ENCODE data around the gene SMCO4. TPM values are rescaled to one million over a fixed set of nuclear protein-coding genes. Genes with fewer than 3 reads are reported as not detected.
"Not testable (repeated sequence)": the region's sequence is repeated elsewhere in the genome, so short reads cannot be mapped to it uniquely, and the experiment has no call there.

Gene SMCO4
- total RNA-seq, 1 donor from 2014 or later, result 2.6 TPM

DNA sequence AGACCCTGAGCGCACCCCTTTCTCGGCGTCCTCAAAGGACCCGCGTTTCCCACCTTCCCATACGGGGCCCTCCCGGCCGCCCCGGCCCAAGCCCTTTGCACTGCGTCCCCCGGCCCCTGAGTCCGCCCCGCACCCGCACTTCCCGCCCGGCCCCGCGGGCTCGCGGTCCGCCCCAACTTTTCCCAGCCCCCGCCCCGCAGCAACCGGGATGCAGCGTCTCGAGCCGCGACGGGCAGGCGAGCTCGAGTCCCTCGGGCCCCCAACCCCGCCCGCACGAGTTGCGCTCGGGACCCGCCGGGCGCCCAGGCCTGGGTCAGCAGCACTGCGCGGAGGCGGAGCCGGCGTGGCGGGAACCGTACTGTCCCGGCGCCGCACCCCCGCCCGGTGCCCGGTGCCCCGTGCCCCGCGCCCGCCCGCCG, 371 bp downstream of the SMCO4 start:
- H3K4me3 ChIP-seq (ENCODE audit: low read length in 3 of 3), result peak overlapping the region; percentile 57 to 67 (median 58)
- no peaks in the 10 kb centered on the region for H3K36me3 ChIP-seq (ENCODE audit: control insufficient read depth in 3 of 3, insufficient read depth in 3 of 3, low read length in 3 of 3)
- H3K9me3 ChIP-seq (ENCODE audit: control insufficient read depth in 3 of 3, low read length in 3 of 3), result no peaks in the 10 kb centered on the region
- H3K27ac ChIP-seq (ENCODE audit: low read depth, low read length), result peak overlapping the region; percentile 69
- H3K27me3 ChIP-seq (ENCODE audit: control insufficient read depth in 3 of 3, insufficient read depth in 3 of 3, low read length in 3 of 3), result no peaks in the 10 kb centered on the region
- H3K9ac ChIP-seq (ENCODE audit: low read depth in 1 of 3, low read length in 3 of 3), result peak overlapping the region; percentile 60 to 74 (median 65)
- peaks cover 16 to 22% (median 18%) of the 10 kb centered on the region in 3 donors for H3K4me1 ChIP-seq (ENCODE audit: control insufficient read depth in 3 of 3, insufficient read depth in 3 of 3, low read length in 3 of 3)

DNA sequence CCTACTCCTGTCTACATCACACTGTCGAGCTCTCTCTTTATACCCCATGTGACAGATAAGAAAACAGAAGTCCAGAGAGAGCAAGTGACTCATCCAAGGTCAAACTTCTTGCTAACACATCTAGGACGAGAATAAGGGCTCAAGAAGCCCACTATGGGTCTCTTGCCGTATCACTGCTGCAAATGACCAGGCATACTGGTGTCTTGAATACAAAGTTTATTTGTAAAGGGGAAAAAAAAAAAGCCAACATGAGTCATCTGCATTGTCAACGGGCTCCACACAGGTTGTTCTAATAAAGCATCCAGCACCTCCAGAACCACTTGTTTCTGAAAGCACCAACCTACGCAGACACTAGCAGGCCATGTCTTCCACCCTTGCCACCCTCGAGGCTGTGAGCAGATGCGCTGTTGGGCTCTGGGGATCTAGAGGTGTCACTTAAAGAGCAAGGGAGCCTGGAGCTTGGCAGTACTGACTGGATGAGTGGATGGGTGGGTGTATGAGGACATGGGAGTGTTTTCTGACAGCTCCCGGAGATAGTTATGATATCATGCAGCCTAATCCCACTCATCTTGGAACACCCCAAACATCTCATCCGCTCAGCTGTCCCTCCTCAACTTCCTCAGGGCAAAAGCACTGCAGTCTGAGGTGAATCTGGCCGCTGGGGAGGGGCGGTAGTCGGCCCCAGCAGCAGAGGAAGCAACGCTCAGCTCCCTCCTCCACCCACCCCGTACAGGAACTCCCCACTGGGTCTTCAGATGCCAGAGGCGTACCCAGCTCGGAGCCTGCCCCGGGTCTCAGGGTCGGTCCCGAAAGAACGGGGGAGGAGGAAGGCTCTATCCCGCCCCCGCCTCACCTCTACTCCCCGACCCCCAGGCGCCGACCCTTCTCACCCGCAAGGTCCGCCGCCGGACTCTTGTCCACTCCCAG, 1.0 kb downstream of the SMCO4 start:
- peaks cover 23 to 28% (median 25%) of the 10 kb centered on the region in 3 donors for H3K4me1 ChIP-seq (ENCODE audit: control insufficient read depth in 3 of 3, insufficient read depth in 3 of 3, low read length in 3 of 3)
- no peaks in the 10 kb centered on the region for H3K9me3 ChIP-seq (ENCODE audit: control insufficient read depth in 3 of 3, low read length in 3 of 3)
- peak overlapping the region; percentile 69 for H3K27ac ChIP-seq (ENCODE audit: low read depth, low read length)
- no peaks in the 10 kb centered on the region for H3K36me3 ChIP-seq (ENCODE audit: control insufficient read depth in 3 of 3, insufficient read depth in 3 of 3, low read length in 3 of 3)
- H3K4me3 ChIP-seq (ENCODE audit: low read length in 3 of 3), result peak overlapping the region; percentile 57 to 67 (median 58)
- H3K27me3 ChIP-seq (ENCODE audit: control insufficient read depth in 3 of 3, insufficient read depth in 3 of 3, low read length in 3 of 3), result no peaks in the 10 kb centered on the region
- peak overlapping the region; percentile 60 to 74 (median 65) for H3K9ac ChIP-seq (ENCODE audit: low read depth in 1 of 3, low read length in 3 of 3)

DNA sequence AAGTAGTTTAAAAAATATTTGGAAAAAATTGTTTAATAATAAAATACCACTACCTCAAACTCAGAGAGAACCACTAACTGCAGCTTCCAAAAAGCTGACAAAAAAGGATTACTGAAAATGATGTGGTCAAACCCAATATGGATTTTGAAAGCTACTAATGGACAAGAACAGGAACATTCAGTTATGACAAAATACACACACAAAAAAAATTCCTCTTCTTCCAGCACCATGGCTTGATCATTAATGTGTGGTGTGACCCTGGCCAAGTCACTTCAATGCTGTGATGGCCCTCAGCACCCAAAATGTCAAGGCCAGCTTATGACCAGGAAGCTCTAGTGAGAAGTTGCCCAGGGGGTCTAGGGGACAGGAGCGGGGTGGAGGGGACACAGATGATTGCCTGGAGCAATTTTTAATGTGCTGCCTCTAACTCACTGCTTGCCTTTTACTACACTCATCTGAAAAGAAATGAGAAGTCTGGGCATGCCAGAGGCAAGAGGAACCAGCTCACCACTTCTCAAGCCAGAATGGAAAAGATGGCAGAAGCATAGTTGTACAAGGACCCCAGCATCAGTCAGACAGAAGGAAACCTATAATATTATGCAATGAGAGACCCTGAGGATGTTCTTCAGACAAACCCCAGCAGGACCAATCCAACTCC, 2.2 kb downstream of the SMCO4 start:
- H3K4me3 ChIP-seq (ENCODE audit: low read length in 3 of 3), result no peak overlapping the region
- H3K27ac ChIP-seq (ENCODE audit: low read depth, low read length), result no peak overlapping the region
- no peak overlapping the region for H3K9ac ChIP-seq (ENCODE audit: low read depth in 1 of 3, low read length in 3 of 3)
- H3K36me3 ChIP-seq (ENCODE audit: control insufficient read depth in 3 of 3, insufficient read depth in 3 of 3, low read length in 3 of 3), result no peaks in the 10 kb centered on the region
- no peaks in the 10 kb centered on the region for H3K27me3 ChIP-seq (ENCODE audit: control insufficient read depth in 3 of 3, insufficient read depth in 3 of 3, low read length in 3 of 3)
- peaks cover 29 to 37% (median 32%) of the 10 kb centered on the region in 3 donors for H3K4me1 ChIP-seq (ENCODE audit: control insufficient read depth in 3 of 3, insufficient read depth in 3 of 3, low read length in 3 of 3)
- H3K9me3 ChIP-seq (ENCODE audit: control insufficient read depth in 3 of 3, low read length in 3 of 3), result no peaks in the 10 kb centered on the region

DNA sequence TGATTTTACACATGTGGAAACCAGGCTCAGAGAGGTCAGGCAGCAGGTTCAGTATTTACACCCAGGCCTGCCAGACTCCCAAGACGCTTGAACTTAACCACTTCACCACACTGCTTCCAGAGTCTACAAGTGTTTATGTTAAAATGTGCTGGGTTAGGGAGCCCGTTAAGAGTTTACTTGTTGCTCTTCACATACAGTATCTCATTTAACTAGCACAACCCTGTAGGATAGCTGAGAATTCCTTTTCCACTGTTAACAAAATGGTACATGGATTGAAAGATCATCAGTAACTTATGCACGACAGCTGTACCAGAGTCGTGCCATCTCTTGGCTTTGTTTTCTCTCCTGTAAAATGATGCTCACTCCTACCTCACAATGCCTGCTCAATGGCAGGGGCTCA, 2.9 kb downstream of the SMCO4 start:
- Histone ChIP-seq H3K27me3 (ENCODE audit: control insufficient read depth in 3 of 3, insufficient read depth in 3 of 3, low read length in 3 of 3) (no peaks in the 10 kb centered on the region), H3K4me1 (ENCODE audit: control insufficient read depth in 3 of 3, insufficient read depth in 3 of 3, low read length in 3 of 3) (peaks cover 29 to 37% (median 32%) of the 10 kb centered on the region in 3 donors), H3K9ac (ENCODE audit: low read depth in 1 of 3, low read length in 3 of 3) (no peak overlapping the region), H3K27ac (ENCODE audit: low read depth, low read length) (no peak overlapping the region), H3K4me3 (ENCODE audit: low read length in 3 of 3) (no peak overlapping the region), H3K9me3 (ENCODE audit: control insufficient read depth in 3 of 3, low read length in 3 of 3) (no peaks in the 10 kb centered on the region), H3K36me3 (ENCODE audit: control insufficient read depth in 3 of 3, insufficient read depth in 3 of 3, low read length in 3 of 3) (no peaks in the 10 kb centered on the region)

DNA sequence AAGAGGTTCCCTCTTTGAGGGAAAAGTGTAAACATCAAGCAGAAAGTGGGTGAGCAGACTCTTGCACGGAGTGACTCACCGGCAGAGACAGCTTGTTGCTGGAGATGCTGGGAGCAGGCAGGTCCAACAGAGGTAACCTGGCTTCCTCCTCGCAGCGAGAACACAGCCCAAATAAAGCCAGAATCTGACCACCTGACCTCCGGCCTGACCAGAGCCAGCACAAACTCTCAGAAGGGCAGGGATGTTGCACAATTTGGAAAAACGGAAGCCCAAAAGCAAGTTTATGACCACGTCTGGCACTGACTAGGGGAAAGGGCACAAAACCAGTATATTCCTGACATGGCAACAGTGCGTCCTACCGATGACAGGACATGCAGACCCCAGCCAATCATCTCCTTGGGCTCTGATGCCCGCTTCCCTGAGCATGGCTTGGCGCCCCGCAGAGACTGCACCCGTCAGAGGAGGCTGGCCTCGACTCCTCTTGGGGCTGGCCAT, 5.4 kb downstream of the SMCO4 start:
- Histone ChIP-seq H3K4me1 (ENCODE audit: control insufficient read depth in 3 of 3, insufficient read depth in 3 of 3, low read length in 3 of 3) (peaks cover 24 to 29% (median 26%) of the 10 kb centered on the region in 3 donors), H3K9me3 (ENCODE audit: control insufficient read depth in 3 of 3, low read length in 3 of 3) (no peaks in the 10 kb centered on the region)

DNA sequence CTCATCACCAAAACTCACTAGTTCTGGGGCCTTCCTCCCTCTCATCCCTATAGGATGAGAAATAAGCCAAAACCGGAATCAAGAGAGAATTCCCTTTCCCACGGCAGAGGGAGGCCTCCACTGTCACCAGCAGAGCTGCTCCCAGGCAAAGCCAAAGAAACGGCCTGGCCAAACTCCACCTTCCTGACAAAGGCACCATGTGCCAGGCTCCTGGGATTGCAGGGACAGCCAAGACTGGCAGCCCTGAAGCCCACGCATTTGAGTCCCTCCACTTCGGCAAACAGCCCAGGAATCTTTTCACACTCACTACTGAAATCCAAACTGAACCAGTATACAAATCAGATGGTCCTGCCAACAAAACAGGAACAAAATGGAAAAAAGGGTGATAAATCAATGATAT, 6.1 kb downstream of the SMCO4 start:
- Histone ChIP-seq H3K27ac (ENCODE audit: low read depth, low read length) (peak overlapping the region; percentile 8), H3K36me3 (ENCODE audit: control insufficient read depth in 3 of 3, insufficient read depth in 3 of 3, low read length in 3 of 3) (no peaks in the 10 kb centered on the region), H3K27me3 (ENCODE audit: control insufficient read depth in 3 of 3, insufficient read depth in 3 of 3, low read length in 3 of 3) (no peaks in the 10 kb centered on the region), H3K9ac (ENCODE audit: low read depth in 1 of 3, low read length in 3 of 3) (peak overlapping the region in 2 of 3 donors; percentile 9 to 49), H3K4me1 (ENCODE audit: control insufficient read depth in 3 of 3, insufficient read depth in 3 of 3, low read length in 3 of 3) (peaks cover 25 to 29% (median 27%) of the 10 kb centered on the region in 3 donors), H3K4me3 (ENCODE audit: low read length in 3 of 3) (peak overlapping the region in 1 of 3 donors; percentile 20), H3K9me3 (ENCODE audit: control insufficient read depth in 3 of 3, low read length in 3 of 3) (no peaks in the 10 kb centered on the region)

More for the DNA sequence above, 5.4 kb downstream of the SMCO4 start:
- no peaks in the 10 kb centered on the region for H3K27me3 ChIP-seq (ENCODE audit: control insufficient read depth in 3 of 3, insufficient read depth in 3 of 3, low read length in 3 of 3)
- H3K36me3 ChIP-seq (ENCODE audit: control insufficient read depth in 3 of 3, insufficient read depth in 3 of 3, low read length in 3 of 3), result no peaks in the 10 kb centered on the region
- H3K9ac ChIP-seq (ENCODE audit: low read depth in 1 of 3, low read length in 3 of 3), result peak overlapping the region in 1 of 3 donors; percentile 11
- H3K4me3 ChIP-seq (ENCODE audit: low read length in 3 of 3), result peak overlapping the region in 1 of 3 donors; percentile 20
- peak overlapping the region; percentile 8 for H3K27ac ChIP-seq (ENCODE audit: low read depth, low read length)

DNA sequence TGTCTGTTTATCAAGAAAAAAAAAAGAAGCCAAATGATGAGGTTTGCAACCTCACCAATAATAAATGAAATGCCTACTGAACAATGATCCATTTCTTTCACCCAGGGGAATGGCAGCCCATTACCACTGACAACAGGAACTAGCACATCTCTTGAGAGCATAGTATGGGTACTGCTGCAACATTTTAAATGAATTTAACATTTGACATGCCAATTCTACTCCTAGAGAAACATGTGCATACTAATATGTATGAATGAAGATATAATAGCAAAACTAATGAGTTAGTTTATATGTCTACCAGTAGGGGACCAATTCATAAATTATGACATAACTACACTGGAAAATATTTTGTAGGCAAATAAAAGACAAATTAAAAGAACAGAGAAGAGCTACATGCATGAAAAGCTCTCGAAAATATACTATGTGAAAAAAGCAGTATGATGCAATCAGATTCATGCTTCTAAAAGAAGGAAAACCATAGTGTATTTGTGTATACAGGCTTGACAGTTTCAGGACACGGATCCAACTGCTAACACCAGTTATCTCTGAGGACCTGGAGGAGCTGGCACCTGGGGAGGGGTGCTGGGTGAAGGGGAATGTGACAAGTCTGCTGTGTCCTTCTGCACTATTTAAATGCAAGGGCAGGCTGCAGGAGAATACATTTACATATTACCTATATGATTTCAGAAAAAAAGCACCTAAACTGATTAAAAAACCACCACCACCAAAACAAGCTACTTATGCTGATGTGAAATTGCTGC, 6.9 kb downstream of the SMCO4 start:
- peaks cover 23 to 27% (median 25%) of the 10 kb centered on the region in 3 donors for H3K4me1 ChIP-seq (ENCODE audit: control insufficient read depth in 3 of 3, insufficient read depth in 3 of 3, low read length in 3 of 3)
- no peaks in the 10 kb centered on the region for H3K9me3 ChIP-seq (ENCODE audit: control insufficient read depth in 3 of 3, low read length in 3 of 3)
- H3K9ac ChIP-seq (ENCODE audit: low read depth in 1 of 3, low read length in 3 of 3), result peak overlapping the region in 1 of 3 donors; percentile 9
- H3K4me3 ChIP-seq (ENCODE audit: low read length in 3 of 3), result no peak overlapping the region
- H3K27me3 ChIP-seq (ENCODE audit: control insufficient read depth in 3 of 3, insufficient read depth in 3 of 3, low read length in 3 of 3), result no peaks in the 10 kb centered on the region
- H3K36me3 ChIP-seq (ENCODE audit: control insufficient read depth in 3 of 3, insufficient read depth in 3 of 3, low read length in 3 of 3), result no peaks in the 10 kb centered on the region
- no peak overlapping the region for H3K27ac ChIP-seq (ENCODE audit: low read depth, low read length)

DNA sequence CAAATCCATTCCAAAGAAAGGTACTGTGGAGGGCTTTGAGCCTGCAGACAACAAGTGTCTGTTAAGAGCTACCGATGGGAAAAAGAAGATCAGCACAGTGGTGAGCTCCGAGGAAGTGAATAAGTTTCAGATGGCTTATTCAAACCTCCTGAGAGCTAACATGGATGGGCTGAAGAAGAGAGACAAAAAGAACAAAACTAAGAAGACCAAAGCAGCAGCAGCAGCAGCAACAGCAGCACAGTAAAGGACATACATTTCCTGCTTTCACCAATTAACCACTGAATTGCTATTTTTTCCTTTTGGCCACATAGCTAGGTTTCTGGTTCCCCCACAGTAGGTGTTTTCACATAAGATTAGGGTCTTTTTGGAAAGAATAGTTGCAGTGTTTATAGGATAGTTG, 7.6 kb downstream of the SMCO4 start:
- not testable (repeated sequence) for H3K9me3 ChIP-seq (ENCODE audit: control insufficient read depth in 3 of 3, low read length in 3 of 3); H3K27ac ChIP-seq (ENCODE audit: low read depth, low read length); H3K27me3 ChIP-seq (ENCODE audit: control insufficient read depth in 3 of 3, insufficient read depth in 3 of 3, low read length in 3 of 3); H3K9ac ChIP-seq (ENCODE audit: low read depth in 1 of 3, low read length in 3 of 3); H3K4me3 ChIP-seq (ENCODE audit: low read length in 3 of 3); H3K36me3 ChIP-seq (ENCODE audit: control insufficient read depth in 3 of 3, insufficient read depth in 3 of 3, low read length in 3 of 3)
- H3K4me1 ChIP-seq (ENCODE audit: control insufficient read depth in 3 of 3, insufficient read depth in 3 of 3, low read length in 3 of 3), result peaks cover 24 to 28% (median 27%) of the 10 kb centered on the region in 3 donors

DNA sequence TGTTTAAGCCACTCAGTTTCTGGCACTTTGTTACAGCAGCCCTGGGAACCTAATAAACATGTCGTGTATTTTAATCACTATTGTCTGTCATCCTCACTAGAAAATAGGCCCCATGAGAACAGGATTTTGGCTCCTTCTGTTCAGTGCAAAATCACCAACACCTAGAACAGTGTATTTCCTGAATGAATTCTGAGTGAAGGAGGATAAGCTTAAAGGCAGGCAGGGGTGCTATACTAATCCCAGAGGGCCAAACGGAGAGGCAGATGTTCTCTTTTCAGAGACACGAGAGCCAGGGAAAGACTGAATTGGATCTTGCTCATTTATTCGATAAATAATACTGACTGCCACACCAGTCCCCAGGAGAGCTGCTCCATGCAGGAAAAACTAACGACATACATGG, 10.4 kb downstream of the SMCO4 start:
- Histone ChIP-seq H3K27me3 (ENCODE audit: control insufficient read depth in 3 of 3, insufficient read depth in 3 of 3, low read length in 3 of 3) (no peaks in the 10 kb centered on the region), H3K9me3 (ENCODE audit: control insufficient read depth in 3 of 3, low read length in 3 of 3) (no peaks in the 10 kb centered on the region), H3K36me3 (ENCODE audit: control insufficient read depth in 3 of 3, insufficient read depth in 3 of 3, low read length in 3 of 3) (no peaks in the 10 kb centered on the region), H3K4me1 (ENCODE audit: control insufficient read depth in 3 of 3, insufficient read depth in 3 of 3, low read length in 3 of 3) (peaks cover 45 to 46% (median 46%) of the 10 kb centered on the region in 3 donors), H3K4me3 (ENCODE audit: low read length in 3 of 3) (no peak overlapping the region), H3K27ac (ENCODE audit: low read depth, low read length) (no peak overlapping the region), H3K9ac (ENCODE audit: low read depth in 1 of 3, low read length in 3 of 3) (no peak overlapping the region)
